ENCODE measurements around the gene HECTD4. TPM values are rescaled to one million over a fixed set of nuclear protein-coding genes. Genes with fewer than 3 reads are reported as not detected.

The HECTD4 gene
- total RNA-seq, 1 donor from 2014 or later, result 49.4 TPM

DNA sequence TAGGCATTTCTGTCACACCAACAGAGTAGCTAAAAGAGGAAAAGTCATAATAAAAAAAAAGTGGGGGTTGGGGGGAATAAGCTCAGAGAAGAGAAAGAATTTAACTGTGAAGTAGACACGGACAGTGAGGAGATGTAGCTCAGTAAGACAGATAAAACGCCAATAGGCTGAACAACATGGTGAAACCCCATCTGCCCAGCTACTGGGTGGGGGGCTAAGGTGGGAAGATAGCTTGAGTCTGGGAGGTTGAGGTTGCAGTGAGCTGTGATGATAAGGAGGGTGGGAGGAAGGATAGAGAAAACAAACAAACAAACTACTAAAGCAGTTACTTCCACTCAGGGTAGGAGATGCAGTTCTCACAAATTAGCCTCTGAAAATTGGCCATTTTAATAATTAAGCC, 25.0 kb downstream of the HECTD4 start:
- Mint-ChIP-seq H3K27me3 (ENCODE audit: low read depth) (no peaks in the 10 kb centered on the region), H3K36me3 (ENCODE audit: low read depth) (no peaks in the 10 kb centered on the region), H3K9me3 (peaks cover 2% of the 10 kb centered on the region), H3K27ac (ENCODE audit: unreplicated experiment) (no peak overlapping the region), H3K4me3 (no peak overlapping the region), H3K4me1 (peaks cover 4% of the 10 kb centered on the region)
- no peak for DNase-seq (ENCODE audit: low read depth, low spot score)
- TF ChIP-seq CTCF (conservative IDR thresholded peaks at IDR 0.05), result no peak

DNA sequence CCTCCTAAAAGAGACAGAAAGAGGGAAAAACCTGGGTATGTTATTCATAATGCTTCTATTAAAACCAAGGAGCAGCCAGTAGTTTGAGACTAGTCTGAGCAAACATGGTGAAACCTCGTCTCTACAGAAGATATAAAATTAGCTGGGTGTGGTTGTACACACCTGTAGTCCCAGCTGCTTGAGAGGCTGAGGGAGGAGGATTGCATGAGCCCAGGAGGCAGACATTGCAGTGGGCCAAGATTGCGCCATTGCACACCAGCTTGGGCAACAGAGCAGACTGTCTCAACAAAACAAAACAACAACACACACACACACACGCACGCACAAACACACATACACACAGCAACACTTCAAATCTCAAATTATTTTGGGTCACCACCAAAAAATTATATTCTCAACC, 27.8 kb downstream of the HECTD4 start:
- Mint-ChIP-seq H3K9me3 (peaks cover 2% of the 10 kb centered on the region), H3K4me1 (peaks cover 4% of the 10 kb centered on the region), H3K27ac (ENCODE audit: unreplicated experiment) (no peak overlapping the region), H3K4me3 (no peak overlapping the region), H3K36me3 (ENCODE audit: low read depth) (no peaks in the 10 kb centered on the region), H3K27me3 (ENCODE audit: low read depth) (no peaks in the 10 kb centered on the region)
- no peak for TF ChIP-seq CTCF (conservative IDR thresholded peaks at IDR 0.05)
- no peak for DNase-seq (ENCODE audit: low read depth, low spot score)

GRCh38 chr12:112353393-112353792, 28.8 kb downstream of the HECTD4 start:
- no peak for DNase-seq (ENCODE audit: low read depth, low spot score)
- H3K9me3 Mint-ChIP-seq, result peaks cover 2% of the 10 kb centered on the region
- H3K4me3 Mint-ChIP-seq, result no peak overlapping the region
- no peak for TF ChIP-seq CTCF (conservative IDR thresholded peaks at IDR 0.05)
- H3K27ac Mint-ChIP-seq (ENCODE audit: unreplicated experiment), result no peak overlapping the region
- H3K27me3 Mint-ChIP-seq (ENCODE audit: low read depth), result no peaks in the 10 kb centered on the region
- H3K36me3 Mint-ChIP-seq (ENCODE audit: low read depth), result no peaks in the 10 kb centered on the region
- H3K4me1 Mint-ChIP-seq, result peaks cover 4% of the 10 kb centered on the region

DNA sequence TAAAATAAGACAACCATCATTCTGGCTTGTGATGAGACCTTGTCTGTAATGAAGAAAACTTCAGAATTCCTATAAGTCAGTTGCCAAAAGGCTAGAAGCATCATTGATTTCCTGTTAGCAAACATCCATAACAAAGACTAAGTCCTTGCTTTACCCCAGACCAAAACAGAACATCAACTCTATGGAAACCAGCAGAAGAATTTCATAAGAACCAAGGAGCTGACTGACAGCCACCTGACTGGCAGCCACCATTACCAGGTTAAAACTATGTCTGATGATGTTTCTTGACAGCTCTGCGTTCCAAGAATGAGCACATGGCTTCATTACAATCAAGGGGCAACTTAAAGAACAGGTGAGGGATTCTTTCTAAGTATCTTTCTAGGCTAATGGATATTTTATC, 29.3 kb downstream of the HECTD4 start:
- H3K9me3 Mint-ChIP-seq, result peaks cover 2% of the 10 kb centered on the region
- DNase-seq (ENCODE audit: low read depth, low spot score), result no peak
- TF ChIP-seq CTCF (conservative IDR thresholded peaks at IDR 0.05), result no peak
- no peaks in the 10 kb centered on the region for H3K27me3 Mint-ChIP-seq (ENCODE audit: low read depth)
- no peak overlapping the region for H3K4me3 Mint-ChIP-seq
- H3K27ac Mint-ChIP-seq (ENCODE audit: unreplicated experiment), result no peak overlapping the region
- H3K4me1 Mint-ChIP-seq, result peaks cover 4% of the 10 kb centered on the region
- H3K36me3 Mint-ChIP-seq (ENCODE audit: low read depth), result no peaks in the 10 kb centered on the region

GRCh38 chr12:112350593-112351592, 31.3 kb downstream of the HECTD4 start:
- Mint-ChIP-seq H3K9me3 (peaks cover 2% of the 10 kb centered on the region), H3K4me1 (peaks cover 8% of the 10 kb centered on the region), H3K36me3 (ENCODE audit: low read depth) (no peaks in the 10 kb centered on the region), H3K4me3 (no peak overlapping the region), H3K27me3 (ENCODE audit: low read depth) (no peaks in the 10 kb centered on the region), H3K27ac (ENCODE audit: unreplicated experiment) (no peak overlapping the region)
- DNase-seq (ENCODE audit: low read depth, low spot score), result no peak
- no peak for TF ChIP-seq CTCF (conservative IDR thresholded peaks at IDR 0.05)

Data from neural crest cell (in vitro differentiated cells).